Activated CD4-positive, alpha-beta memory T cell treated with anti-CD3 and anti-CD28 coated beads, Interleukin-2, amount 10 ng/mL, durations not matched to agents 7 days and 5 days (primary cell): Measurements from ENCODE around the gene IRX5. TPM values are rescaled to one million over a fixed set of nuclear protein-coding genes. Genes with fewer than 3 reads are reported as not detected.

Experiments used
- CTCF ChIA-PET: fragments of 350-600 bp; sonication (Branson Sonifier 250); formaldehyde crosslinking; loops from one replicate; lab custom pipeline; 2021; ENCODE audit warnings: antibody characterized with exemption, inconsistent platforms; lab: Charles Lee
- POLR2A ChIA-PET: fragments of 350-600 bp; sonication (Branson Sonifier 250); formaldehyde crosslinking; loops from one replicate; lab custom pipeline; 2021; ENCODE audit warnings: antibody characterized with exemption; lab: Charles Lee
- DNase-seq: peaks from one replicate; pipeline ENCODE4 v3.0.0-alpha.2; 2020
- H3K27ac Mint-ChIP-seq: one replicate; pipeline ENCODE4 v1.8.0; 2021; ENCODE audit warnings: mild to moderate bottlenecking, mixed read lengths
- H3K27me3 Mint-ChIP-seq: one replicate; pipeline ENCODE4 v1.8.0; 2021; ENCODE audit warnings: mixed read lengths
- H3K36me3 Mint-ChIP-seq: one replicate; pipeline ENCODE4 v1.8.0; 2021; ENCODE audit warnings: low read depth, mixed read lengths
- H3K4me1 Mint-ChIP-seq: one replicate; pipeline ENCODE4 v1.8.0; 2021; ENCODE audit warnings: mixed read lengths
- H3K4me3 Mint-ChIP-seq: one replicate; pipeline ENCODE4 v1.8.0; 2021; ENCODE audit warnings: mild to moderate bottlenecking, mixed read lengths
- H3K9me3 Mint-ChIP-seq: one replicate; pipeline ENCODE4 v1.8.0; 2021; ENCODE audit warnings: mixed read lengths
- total RNA-seq, 2 experiments: library from RNA; stranded (reverse); gene quantifications; one replicate each; pipeline ENCODE4 v1.2.3, GENCODE V29; 2021

Gene IRX5
- total RNA-seq, 2 experiments from 2014 or later: 0.38 TPM

- DNase-seq: no peak
- H3K9me3 Mint-ChIP-seq: peaks cover 3% of the 10 kb centered on the region
- H3K27ac Mint-ChIP-seq: peak overlapping the region; percentile 52
- peaks cover 30% of the 10 kb centered on the region for H3K36me3 Mint-ChIP-seq
- CTCF ChIA-PET: no interaction called here
- H3K27me3 Mint-ChIP-seq: peaks cover 74% of the 10 kb centered on the region
- H3K4me3 Mint-ChIP-seq: no peak overlapping the region
- H3K4me1 Mint-ChIP-seq: peaks cover 35% of the 10 kb centered on the region
- POLR2A ChIA-PET: no interaction called here
Observed at GRCh38 chr16:54933281-54934011, 2.8 kb downstream of the IRX5 start.

GRCh38 chr16:54934481-54935265 is 4.0 kb downstream of the IRX5 start:
- ChIA-PET POLR2A (no interaction called here), CTCF (no interaction called here)
- H3K27me3 Mint-ChIP-seq: peaks cover 79% of the 10 kb centered on the region
- H3K27ac Mint-ChIP-seq: no peak overlapping the region
- H3K4me1 Mint-ChIP-seq: peaks cover 28% of the 10 kb centered on the region
- no peak overlapping the region for H3K4me3 Mint-ChIP-seq
- H3K36me3 Mint-ChIP-seq: peaks cover 25% of the 10 kb centered on the region
- peaks cover 3% of the 10 kb centered on the region for H3K9me3 Mint-ChIP-seq
- DNase-seq: no peak

GRCh38 chr16:54935266-54935968 is 4.8 kb downstream of the IRX5 start:
- Mint-ChIP-seq H3K36me3 (peaks cover 24% of the 10 kb centered on the region), H3K4me3 (no peak overlapping the region), H3K27ac (no peak overlapping the region), H3K4me1 (peaks cover 24% of the 10 kb centered on the region), H3K9me3 (peaks cover 3% of the 10 kb centered on the region), H3K27me3 (peaks cover 79% of the 10 kb centered on the region)
- DNase-seq: no peak
- CTCF ChIA-PET: interaction anchor here (0.8 to 1.0 kb wide), 2 partner anchors 8 to 650 kb away, joined by 3 to 4 read pairs; no protein-coding TSS in a partner anchor
- POLR2A ChIA-PET: no interaction called here

- H3K4me3 Mint-ChIP-seq: peak overlapping the region; percentile 32
- H3K36me3 Mint-ChIP-seq: peaks cover 23% of the 10 kb centered on the region
- peaks cover 3% of the 10 kb centered on the region for H3K9me3 Mint-ChIP-seq
- peaks cover 87% of the 10 kb centered on the region for H3K27me3 Mint-ChIP-seq
- POLR2A ChIA-PET: interaction anchor here (0.9 kb wide), 1 partner anchor 651 kb away, joined by 3 read pairs; no protein-coding TSS in a partner anchor
- peak overlapping the region; percentile 14 for H3K27ac Mint-ChIP-seq
- CTCF ChIA-PET: interaction anchor here (0.8 to 1.0 kb wide), 2 partner anchors 9 to 651 kb away, joined by 3 to 4 read pairs; no protein-coding TSS in a partner anchor
- DNase-seq: no peak
- peaks cover 24% of the 10 kb centered on the region for H3K4me1 Mint-ChIP-seq
Observed at GRCh38 chr16:54936201-54936978, 5.7 kb downstream of the IRX5 start.

GRCh38 chr16:54936979-54937670 is 6.5 kb downstream of the IRX5 start:
- ChIA-PET POLR2A (no interaction called here), CTCF (no interaction called here)
- no peak for DNase-seq
- peak overlapping the region; percentile 32 for H3K4me3 Mint-ChIP-seq
- peaks cover 86% of the 10 kb centered on the region for H3K27me3 Mint-ChIP-seq
- H3K4me1 Mint-ChIP-seq: peaks cover 19% of the 10 kb centered on the region
- H3K36me3 Mint-ChIP-seq: peaks cover 18% of the 10 kb centered on the region
- H3K9me3 Mint-ChIP-seq: peaks cover 3% of the 10 kb centered on the region
- peak overlapping the region; percentile 14 for H3K27ac Mint-ChIP-seq

- CTCF ChIA-PET: no interaction called here
- H3K9me3 Mint-ChIP-seq: no peaks in the 10 kb centered on the region
Observed at GRCh38 chr16:54937671-54938211, 7.1 kb downstream of the IRX5 start.

GRCh38 chr16:54938212-54939028 is 7.8 kb downstream of the IRX5 start:
- ChIA-PET CTCF (interaction anchor here (1.0 kb wide), 1 partner anchor 11 kb away, joined by 3 read pairs; no protein-coding TSS in a partner anchor), POLR2A (no interaction called here)
- Mint-ChIP-seq H3K36me3 (peaks cover 14% of the 10 kb centered on the region), H3K9me3 (no peaks in the 10 kb centered on the region), H3K4me1 (peaks cover 16% of the 10 kb centered on the region), H3K4me3 (peak overlapping the region; percentile 21), H3K27me3 (peaks cover 87% of the 10 kb centered on the region), H3K27ac (no peak overlapping the region)
- no peak for DNase-seq

More at GRCh38 chr16:54937671-54938211, 7.1 kb downstream of the IRX5 start:
- Mint-ChIP-seq H3K27ac (no peak overlapping the region), H3K36me3 (peaks cover 14% of the 10 kb centered on the region), H3K4me1 (peaks cover 16% of the 10 kb centered on the region), H3K4me3 (peak overlapping the region; percentile 21), H3K27me3 (peaks cover 83% of the 10 kb centered on the region)
- POLR2A ChIA-PET: no interaction called here
- DNase-seq: no peak

GRCh38 chr16:54939029-54939346 is 8.3 kb downstream of the IRX5 start:
- POLR2A ChIA-PET: no interaction called here
- H3K27me3 Mint-ChIP-seq: peaks cover 86% of the 10 kb centered on the region
- DNase-seq: no peak
- H3K27ac Mint-ChIP-seq: no peak overlapping the region
- no peak overlapping the region for H3K4me3 Mint-ChIP-seq
- CTCF ChIA-PET: interaction anchor here (1.0 kb wide), 1 partner anchor 12 kb away, joined by 3 read pairs; no protein-coding TSS in a partner anchor
- H3K36me3 Mint-ChIP-seq: peaks cover 10% of the 10 kb centered on the region
- peaks cover 14% of the 10 kb centered on the region for H3K4me1 Mint-ChIP-seq
- no peaks in the 10 kb centered on the region for H3K9me3 Mint-ChIP-seq

- Mint-ChIP-seq H3K4me1 (peaks cover 14% of the 10 kb centered on the region), H3K27ac (no peak overlapping the region), H3K9me3 (no peaks in the 10 kb centered on the region), H3K36me3 (peaks cover 6% of the 10 kb centered on the region), H3K4me3 (no peak overlapping the region), H3K27me3 (peaks cover 80% of the 10 kb centered on the region)
- ChIA-PET CTCF (no interaction called here), POLR2A (no interaction called here)
- no peak for DNase-seq
Observed at GRCh38 chr16:54939510-54940278, 9.0 kb downstream of the IRX5 start.

- POLR2A ChIA-PET: no interaction called here
- peaks cover 14% of the 10 kb centered on the region for H3K4me1 Mint-ChIP-seq
- H3K36me3 Mint-ChIP-seq: peaks cover 4% of the 10 kb centered on the region
- H3K9me3 Mint-ChIP-seq: no peaks in the 10 kb centered on the region
- CTCF ChIA-PET: no interaction called here
- peaks cover 77% of the 10 kb centered on the region for H3K27me3 Mint-ChIP-seq
- no peak for DNase-seq
- no peak overlapping the region for H3K4me3 Mint-ChIP-seq
- no peak overlapping the region for H3K27ac Mint-ChIP-seq
Observed at GRCh38 chr16:54940279-54940604, 9.6 kb downstream of the IRX5 start.
